ENCODE data around the gene SPIRE1. TPM values are rescaled to one million over a fixed set of nuclear protein-coding genes. Genes with fewer than 3 reads are reported as not detected.
A peak's percentile ranks its signal among the peaks of the same experiment; 100 is the strongest.

The SPIRE1 gene
- total RNA-seq, 4 donors from 2014 or later: 1.9 to 25.3 (median 13.4) TPM

DNA sequence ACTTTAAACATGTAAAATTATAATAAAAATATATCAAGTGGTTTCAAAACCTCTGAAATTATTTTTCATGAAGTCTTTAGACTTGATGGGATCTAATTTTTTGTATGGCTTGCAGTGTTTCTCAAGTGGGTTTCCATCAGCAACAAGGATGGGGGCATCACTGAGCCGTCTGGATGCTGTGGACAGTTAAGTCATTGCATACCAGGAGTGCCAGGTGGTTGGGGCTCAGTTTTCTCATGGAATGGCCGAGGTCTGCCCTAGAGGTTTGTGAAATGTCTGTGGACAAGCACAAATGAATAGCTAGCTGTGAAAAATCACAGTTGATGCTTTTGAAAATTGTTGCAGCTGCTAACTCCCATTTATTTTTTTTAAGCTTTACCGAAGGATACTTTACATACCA lies 248.4 kb downstream of the SPIRE1 start:
- Histone ChIP-seq H3K4me3 (no peak overlapping the region), H3K4me1 (peaks cover 7 to 28% (median 11%) of the 10 kb centered on the region in 3 donors), H3K27me3 (peaks cover 0 to 25% (median 0%) of the 10 kb centered on the region in 4 donors), H3K9me3 (no peaks in the 10 kb centered on the region), H3K27ac (no peak overlapping the region), H3K36me3 (no peaks in the 10 kb centered on the region)
- DNase-seq: no peak
- intact Hi-C loops (cut with DNase I): no loop called here
- 57 to 83% methylated on average over 3 of the region's 3 CpGs for WGBS, 2 donors
- TF ChIP-seq, protein P1, sequence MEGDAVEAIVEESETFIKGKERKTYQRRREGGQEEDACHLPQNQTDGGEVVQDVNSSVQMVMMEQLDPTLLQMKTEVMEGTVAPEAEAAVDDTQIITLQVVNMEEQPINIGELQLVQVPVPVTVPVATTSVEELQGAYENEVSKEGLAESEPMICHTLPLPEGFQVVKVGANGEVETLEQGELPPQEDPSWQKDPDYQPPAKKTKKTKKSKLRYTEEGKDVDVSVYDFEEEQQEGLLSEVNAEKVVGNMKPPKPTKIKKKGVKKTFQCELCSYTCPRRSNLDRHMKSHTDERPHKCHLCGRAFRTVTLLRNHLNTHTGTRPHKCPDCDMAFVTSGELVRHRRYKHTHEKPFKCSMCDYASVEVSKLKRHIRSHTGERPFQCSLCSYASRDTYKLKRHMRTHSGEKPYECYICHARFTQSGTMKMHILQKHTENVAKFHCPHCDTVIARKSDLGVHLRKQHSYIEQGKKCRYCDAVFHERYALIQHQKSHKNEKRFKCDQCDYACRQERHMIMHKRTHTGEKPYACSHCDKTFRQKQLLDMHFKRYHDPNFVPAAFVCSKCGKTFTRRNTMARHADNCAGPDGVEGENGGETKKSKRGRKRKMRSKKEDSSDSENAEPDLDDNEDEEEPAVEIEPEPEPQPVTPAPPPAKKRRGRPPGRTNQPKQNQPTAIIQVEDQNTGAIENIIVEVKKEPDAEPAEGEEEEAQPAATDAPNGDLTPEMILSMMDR (IDR thresholded peaks at IDR 0.05): no peak
- TF ChIP-seq POLR2A (IDR thresholded peaks at IDR 0.05): no peak

DNA sequence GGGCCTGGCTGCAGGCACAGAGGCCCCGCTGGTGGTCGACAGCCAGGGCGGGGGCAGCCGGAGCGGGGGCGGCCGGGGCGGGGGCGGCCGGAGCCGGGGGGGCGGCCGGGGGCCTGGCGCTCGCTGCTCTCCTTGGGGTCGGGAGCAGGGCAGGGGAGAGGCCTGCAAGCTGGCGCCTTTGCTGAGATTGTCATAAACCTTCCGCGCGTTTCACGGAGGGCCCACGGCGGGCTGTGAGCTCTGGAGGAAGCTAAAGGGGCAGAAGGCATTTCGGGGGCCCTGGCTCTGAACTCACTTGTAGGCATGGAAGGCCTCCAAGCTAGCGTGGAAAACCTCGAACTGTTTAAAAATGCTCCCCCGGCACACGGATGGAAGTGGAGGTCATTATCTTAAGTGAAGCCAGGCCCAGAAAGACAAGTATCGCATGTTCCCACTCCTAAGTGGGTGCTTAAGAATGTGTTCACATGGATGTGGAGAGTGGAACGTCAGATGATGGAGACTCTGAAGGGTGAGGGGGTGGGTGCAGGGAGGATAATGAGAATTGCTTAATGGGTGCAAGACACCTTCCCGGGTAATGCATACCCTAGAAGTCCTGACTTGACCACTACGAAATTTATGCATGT lies 249.5 kb downstream of the SPIRE1 start:
- Histone ChIP-seq H3K9me3 (no peaks in the 10 kb centered on the region), H3K4me1 (peaks cover 7 to 28% (median 11%) of the 10 kb centered on the region in 3 donors), H3K27ac (peak overlapping the region; percentile 76 to 89 (median 84)), H3K27me3 (peaks cover 0 to 29% (median 0%) of the 10 kb centered on the region in 4 donors), H3K36me3 (no peaks in the 10 kb centered on the region), H3K4me3 (peak overlapping the region; percentile 45 to 76 (median 58))
- no peak for TF ChIP-seq POLR2A (IDR thresholded peaks at IDR 0.05)
- TF ChIP-seq, protein P1 (IDR thresholded peaks at IDR 0.05): no peak
- DNase-seq: no peak
- WGBS, 2 donors: 9 to 29% methylated on average over 4 to 8 of the region's 32 CpGs
- intact Hi-C loops (cut with DNase I): no loop called here

DNA sequence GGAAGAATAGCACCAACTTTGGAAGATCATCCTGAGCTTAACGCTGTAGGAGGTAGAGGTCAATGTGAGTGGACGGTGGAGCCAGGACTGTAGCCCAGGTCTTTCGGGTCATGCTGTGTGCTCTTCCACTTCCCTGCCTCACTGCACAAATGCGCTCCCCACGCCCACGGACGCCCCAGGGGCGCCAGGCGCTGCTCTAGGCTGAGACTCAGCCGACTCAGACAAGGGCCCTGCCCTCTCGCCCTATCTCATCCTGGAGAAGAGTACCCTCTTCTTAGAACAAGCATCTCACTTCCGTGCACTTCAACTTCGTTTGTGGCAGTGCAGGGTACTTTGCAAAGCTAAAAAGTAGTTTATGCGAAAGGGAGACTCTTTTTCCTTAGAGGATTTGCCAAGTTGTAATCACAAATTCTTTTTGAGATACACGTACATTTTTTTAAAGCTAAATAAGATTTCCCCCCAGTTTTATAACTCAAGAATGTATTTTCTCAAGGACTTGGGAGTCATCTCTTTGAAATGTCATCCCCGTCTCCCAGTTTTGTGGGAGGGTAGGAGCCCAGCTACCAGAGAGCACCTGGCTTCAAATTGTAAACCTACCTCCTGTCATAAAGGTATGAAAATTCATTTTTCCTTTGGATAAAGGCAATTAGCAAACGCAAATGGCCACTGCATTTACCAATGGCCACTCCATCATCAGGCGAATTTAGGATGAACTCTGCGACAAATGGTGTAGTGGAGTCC lies 251.4 kb downstream of the SPIRE1 start:
- Histone ChIP-seq H3K36me3 (no peaks in the 10 kb centered on the region), H3K27me3 (peaks cover 0 to 37% (median 0%) of the 10 kb centered on the region in 4 donors), H3K4me3 (no peak overlapping the region), H3K27ac (no peak overlapping the region), H3K9me3 (no peaks in the 10 kb centered on the region), H3K4me1 (peaks cover 7 to 28% (median 11%) of the 10 kb centered on the region in 3 donors)
- TF ChIP-seq, protein P1 (IDR thresholded peaks at IDR 0.05): no peak
- TF ChIP-seq POLR2A (IDR thresholded peaks at IDR 0.05): no peak
- 63 to 76% methylated on average over 19 of the region's 19 CpGs for WGBS, 2 donors
- intact Hi-C loops (cut with DNase I): no loop called here
- DNase-seq: no peak

DNA sequence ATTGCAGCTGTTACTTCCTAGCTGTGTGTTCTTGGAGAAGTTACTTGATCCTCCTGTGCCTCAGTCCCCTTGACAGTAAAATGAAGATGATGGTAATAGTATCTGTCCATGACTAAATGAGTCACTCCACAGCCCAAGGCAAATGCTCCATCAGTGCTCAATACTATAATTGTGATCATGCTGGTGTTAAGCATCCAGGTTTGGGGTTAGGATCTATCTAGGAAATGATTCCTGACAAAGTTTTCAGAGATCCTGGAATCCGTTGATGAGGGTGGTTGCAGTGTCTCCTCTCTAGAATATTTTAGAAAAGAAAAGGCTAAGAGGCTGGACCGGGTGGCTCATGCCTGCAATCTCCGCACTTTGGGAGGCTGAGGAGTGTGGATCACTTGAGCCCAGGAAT lies 252.8 kb downstream of the SPIRE1 start:
- Histone ChIP-seq H3K36me3 (no peaks in the 10 kb centered on the region), H3K27me3 (peaks cover 0 to 37% (median 0%) of the 10 kb centered on the region in 4 donors), H3K9me3 (no peaks in the 10 kb centered on the region), H3K27ac (no peak overlapping the region), H3K4me1 (peaks cover 7 to 28% (median 11%) of the 10 kb centered on the region in 3 donors), H3K4me3 (no peak overlapping the region)
- TF ChIP-seq POLR2A (IDR thresholded peaks at IDR 0.05): no peak
- TF ChIP-seq, protein P1 (IDR thresholded peaks at IDR 0.05): no peak
- WGBS, 2 donors: 79 to 85% methylated on average over 3 of the region's 3 CpGs
- no peak for DNase-seq
- intact Hi-C loops (cut with DNase I): no loop called here

Data from esophagus squamous epithelium (tissue), 5 donors.